Coronary artery (tissue), 2 donors: ENCODE results near the gene EPHA1.

Experiments
- DNase-seq: peaks from one replicate; pipeline ENCODE4 v3.0.0-alpha.2; 2017; ENCODE audit warnings: low spot score
- H3K27ac ChIP-seq, 2 donors: fragments of 200-600 bp; sonication (generic); one replicate each; pipeline ENCODE4 v1.5.1; 2016 to 2019
- H3K4me3 ChIP-seq: fragments of 200-600 bp; sonication (generic); 2 replicates; pipeline ENCODE4 v1.5.1; 2016; ENCODE audit warnings: mild to moderate bottlenecking, moderate library complexity
- CTCF ChIP-seq: fragments of 200-600 bp; sonication (generic); IDR thresholded peaks from one replicate; pipeline ENCODE4 v1.5.1; 2019; ENCODE audit warnings: antibody characterized with exemption

EPHA1 gene

DNA sequence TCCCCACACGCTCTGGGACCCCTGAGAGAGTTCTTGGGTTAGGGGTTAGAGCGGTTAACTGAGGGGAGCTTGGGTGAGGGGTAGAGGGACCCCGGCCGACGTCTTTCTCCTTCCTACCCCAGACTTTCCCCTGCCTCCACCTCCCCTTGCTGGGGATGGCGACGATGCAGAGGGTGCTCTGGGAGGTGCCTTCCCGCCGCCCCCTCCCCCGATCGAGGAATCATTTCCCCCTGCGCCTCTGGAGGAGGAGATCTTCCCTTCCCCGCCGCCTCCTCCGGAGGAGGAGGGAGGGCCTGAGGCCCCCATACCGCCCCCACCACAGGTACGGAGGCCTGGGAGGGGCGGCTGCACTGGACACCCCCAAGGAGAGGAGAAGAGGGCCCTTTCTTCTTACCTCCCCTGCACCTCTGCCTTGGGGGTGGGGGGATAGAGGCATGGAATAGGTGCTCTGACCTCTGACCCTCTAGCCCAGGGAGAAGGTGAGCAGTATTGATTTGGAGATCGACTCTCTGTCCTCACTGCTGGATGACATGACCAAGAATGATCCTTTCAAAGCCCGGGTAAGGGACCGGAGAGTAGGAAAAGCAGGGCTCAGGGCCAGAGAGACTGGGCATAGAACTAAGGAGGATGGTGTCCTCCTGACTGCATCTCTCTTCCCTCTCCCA lies 26.4 kb downstream of the EPHA1 start:
- H3K4me3 ChIP-seq: peak overlapping the region; percentile 79
- peak overlapping the region; percentile 95 to 99 for H3K27ac ChIP-seq
- no peak for TF ChIP-seq CTCF
- no peak for DNase-seq

GRCh38 chr7:143381427-143382125 lies 27.1 kb downstream of the EPHA1 start:
- DNase-seq: peak; percentile 88

DNA sequence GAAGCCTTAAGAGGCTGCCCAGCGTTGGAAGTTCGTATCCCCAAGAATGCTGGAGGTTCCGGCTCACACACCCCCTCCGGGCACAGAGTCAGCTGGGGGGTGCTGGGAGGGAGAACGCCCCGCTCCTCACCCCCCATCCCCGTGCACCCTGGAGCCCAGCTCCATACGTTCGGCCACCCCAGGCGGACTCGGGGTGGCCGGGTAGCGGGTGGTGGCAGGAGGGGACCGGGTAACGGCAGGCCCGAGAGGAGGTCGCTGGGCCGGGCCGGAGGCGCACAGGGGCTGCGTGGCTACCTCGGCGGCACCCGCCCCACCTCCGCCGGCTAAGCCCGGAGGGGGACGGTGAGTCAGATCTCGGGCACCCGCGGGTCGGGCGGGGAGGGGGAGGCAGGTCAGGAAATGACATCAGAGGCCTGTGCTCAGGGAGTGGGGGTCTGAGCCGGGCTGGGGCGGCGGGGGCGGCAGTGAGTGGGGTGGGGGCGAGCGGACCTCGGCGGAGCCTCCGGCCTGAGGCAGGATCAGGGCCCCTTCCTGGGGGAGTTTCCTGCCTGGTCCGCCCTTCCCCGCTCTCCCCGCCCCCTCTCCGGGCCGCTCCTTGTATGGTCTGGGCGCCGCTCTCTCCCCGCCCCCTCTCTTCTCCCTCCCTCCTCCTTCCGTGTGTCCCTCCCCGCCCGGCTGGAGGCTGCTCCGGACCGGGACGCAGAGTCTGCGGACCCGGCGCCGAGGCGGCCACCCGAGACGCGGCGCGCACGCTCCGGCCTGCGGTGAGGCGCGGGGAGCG lies 27.8 kb downstream of the EPHA1 start, which contains the start of gene ZYX:
Gene ZYX, plus strand, starts transcription at position 700 of the 781 bp plus-strand sequence. CDS start 227 bp downstream, outside the sequence.
- Histone ChIP-seq H3K4me3 (peak within 1 kb of the TSS; percentile 79), H3K27ac (peak within 1 kb of the TSS; percentile 95 to 99)
- peak; percentile 98 for DNase-seq
- TF ChIP-seq CTCF: no peak

More at GRCh38 chr7:143381427-143382125, 27.1 kb downstream of the EPHA1 start:
- TF ChIP-seq CTCF: no peak
- H3K27ac ChIP-seq: peak overlapping the region; percentile 95 to 99
- H3K4me3 ChIP-seq: peak overlapping the region; percentile 79

DNA sequence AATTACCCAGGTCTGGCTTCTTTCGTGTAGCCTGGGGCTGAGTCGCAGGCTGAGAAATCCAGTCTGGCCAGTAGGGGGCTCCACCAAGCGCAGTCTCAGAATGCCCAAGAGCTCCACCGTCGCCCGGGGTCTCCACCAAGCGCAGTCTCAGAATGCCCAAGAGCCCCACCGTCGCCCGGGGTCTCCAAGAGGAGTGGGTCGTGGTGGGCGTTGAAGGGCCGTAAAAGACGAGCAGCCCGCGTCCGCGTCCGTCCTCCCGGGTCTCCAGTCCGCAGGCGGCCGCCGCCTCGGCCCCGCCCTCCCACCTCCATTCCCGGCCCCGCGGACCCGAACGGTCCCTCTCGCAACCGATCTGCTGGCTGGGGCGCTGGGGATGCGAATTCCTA lies 28.4 kb downstream of the EPHA1 start:
- DNase-seq: peak; percentile 88

GRCh38 chr7:143379611-143380259 lies 28.9 kb downstream of the EPHA1 start:
- no peak for DNase-seq
- no peak for TF ChIP-seq CTCF
- H3K27ac ChIP-seq: peak overlapping the region; percentile 89 to 99
- H3K4me3 ChIP-seq: peak overlapping the region; percentile 79

More for the DNA sequence above, 28.4 kb downstream of the EPHA1 start:
- TF ChIP-seq CTCF: peak; percentile 77
- Histone ChIP-seq H3K27ac (peak overlapping the region; percentile 95 to 99), H3K4me3 (peak overlapping the region; percentile 79)

DNA sequence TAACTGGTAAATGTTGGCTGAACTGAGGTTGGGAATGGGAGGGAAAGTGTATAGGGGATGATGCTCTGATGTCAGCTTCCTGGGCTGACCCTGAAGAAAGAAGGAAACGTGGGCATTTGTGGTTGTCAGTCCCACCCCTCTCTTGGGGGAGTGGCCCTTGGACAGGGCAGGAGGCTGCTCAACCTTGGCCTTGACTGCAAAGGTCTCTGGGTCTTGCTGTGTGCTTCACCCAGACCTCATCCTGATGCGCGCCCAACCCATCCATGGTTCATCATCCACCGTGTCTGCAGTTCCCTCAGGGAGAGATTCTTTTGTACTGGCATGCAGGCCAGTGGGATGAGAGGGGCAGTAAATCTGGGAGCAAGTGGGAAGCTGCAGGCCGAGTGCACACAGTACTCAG lies 32.3 kb downstream of the EPHA1 start:
- TF ChIP-seq CTCF: no peak
- no peak for DNase-seq
- no peak overlapping the region for H3K4me3 ChIP-seq
- peak overlapping the region in 1 of 2 donors; percentile 57 for H3K27ac ChIP-seq
